K562 treated with DMSO at 1 percent for 4 hours (cell line): Measurements from ENCODE around the gene MAN1A1. TPM values are rescaled to one million over a fixed set of nuclear protein-coding genes. Genes with fewer than 3 reads are reported as not detected.

Experiments
- total RNA-seq: library from RNA; unstranded; fragments of 300-600 nt; gene quantifications from 2 replicates; pipeline ENCODE4 v1.2.3, GENCODE V29; 2022; ENCODE audit not compliant: insufficient read depth

The MAN1A1 gene
- 63.8 and 83.9 TPM in 2 replicates for total RNA-seq

GRCh38 chr6:119349361-119350201 lies at the start of gene MAN1A1:
TSS of gene MAN1A1 (minus strand) at chr6:119349761. CDS start at chr6:119349065, 696 bp downstream.

